NCI-H226 (cell line): ENCODE measurements around the gene DLX4.
A peak's percentile ranks its signal among the peaks of the same experiment; 100 is the strongest.

ENCODE experiments used
- DNase-seq: peaks from one replicate; pipeline ENCODE4 v3.0.0-alpha.2; 2015

The DLX4 gene, protein sequence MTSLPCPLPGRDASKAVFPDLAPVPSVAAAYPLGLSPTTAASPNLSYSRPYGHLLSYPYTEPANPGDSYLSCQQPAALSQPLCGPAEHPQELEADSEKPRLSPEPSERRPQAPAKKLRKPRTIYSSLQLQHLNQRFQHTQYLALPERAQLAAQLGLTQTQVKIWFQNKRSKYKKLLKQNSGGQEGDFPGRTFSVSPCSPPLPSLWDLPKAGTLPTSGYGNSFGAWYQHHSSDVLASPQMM

GRCh38 chr17:49969134-49969759 is at the start of gene DLX4:
Gene DLX4 (plus strand): TSS chr17:49969190. CDS start chr17:49969469, 279 bp downstream.
- peak; percentile 72 for DNase-seq

DNA sequence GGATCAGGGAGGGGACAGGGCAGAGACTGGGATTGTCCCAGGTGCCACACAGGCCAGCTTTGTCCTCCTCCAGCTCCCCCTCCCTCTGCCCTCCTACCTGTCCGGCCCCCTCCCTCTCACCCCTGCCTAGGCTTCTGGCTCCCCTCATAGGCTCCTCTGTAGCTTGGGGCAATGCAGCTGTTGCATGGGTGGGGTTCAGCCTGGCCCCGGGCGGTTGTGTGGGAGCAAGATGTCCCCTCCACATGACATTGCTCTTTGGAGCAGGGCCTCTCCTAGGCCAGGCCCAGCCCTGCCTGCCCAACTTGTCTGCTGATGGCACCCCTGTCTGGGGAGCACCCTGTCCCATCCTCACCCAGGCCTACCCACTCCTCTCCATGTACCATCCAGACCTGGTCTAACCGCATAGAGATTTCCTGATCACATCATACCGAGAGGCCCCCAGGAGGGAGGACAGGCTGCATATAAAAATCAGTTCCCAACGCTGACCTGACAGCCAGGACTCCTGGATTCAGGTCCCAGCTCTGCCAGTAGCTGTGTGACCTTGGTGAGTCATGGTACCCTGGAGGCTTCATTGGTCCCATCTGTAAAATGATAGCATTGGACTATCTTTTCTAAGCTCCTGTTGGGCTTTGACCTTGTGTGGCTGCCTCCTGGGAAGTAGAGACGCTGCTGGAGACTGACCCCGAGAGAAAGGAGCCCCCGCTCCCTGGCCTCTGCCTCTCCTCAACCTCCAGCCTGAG is 48.8 kb upstream of the DLX4 start:
- DNase-seq, result no peak

DNA sequence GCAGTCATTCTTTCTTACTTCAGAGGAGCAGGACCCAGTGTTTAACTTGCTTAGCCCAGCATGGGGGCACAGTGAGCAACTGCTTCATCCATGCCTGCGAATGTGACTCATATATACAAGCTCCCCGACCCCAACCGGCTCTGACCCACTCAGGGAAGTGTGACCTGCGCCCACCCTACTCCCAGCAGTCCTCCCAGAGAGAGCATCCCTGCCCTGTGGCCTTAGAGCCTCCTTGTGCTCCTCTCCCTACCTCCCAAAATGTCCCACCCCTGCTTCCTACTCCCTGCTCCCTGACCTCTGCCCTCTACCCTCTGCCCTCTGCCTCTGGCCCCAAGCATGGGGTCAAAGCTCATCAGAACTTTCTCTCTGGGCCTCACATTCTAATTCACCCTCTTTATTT is 46.9 kb upstream of the DLX4 start:
- DNase-seq, result no peak

DNA sequence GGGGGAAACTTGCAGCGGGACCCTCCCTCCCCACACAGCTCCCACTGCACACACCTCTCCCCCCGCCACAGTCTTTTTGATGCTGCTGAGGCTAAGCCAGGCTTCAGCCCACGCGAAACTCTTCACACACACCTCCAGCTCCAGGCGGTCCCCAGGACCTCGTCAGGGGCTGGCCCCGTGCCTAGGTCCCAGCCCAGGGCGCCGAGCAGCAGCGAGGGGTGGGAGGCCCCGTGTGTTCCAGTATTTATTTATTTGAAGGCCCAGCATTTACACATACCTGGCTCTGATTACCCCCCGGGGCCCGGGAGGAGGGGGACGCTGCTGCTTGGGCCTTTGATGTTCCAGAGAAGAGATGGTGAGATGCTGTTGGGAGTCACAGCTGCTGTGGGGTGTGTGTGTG is 44.9 kb upstream of the DLX4 start:
- DNase-seq, result no peak

DNA sequence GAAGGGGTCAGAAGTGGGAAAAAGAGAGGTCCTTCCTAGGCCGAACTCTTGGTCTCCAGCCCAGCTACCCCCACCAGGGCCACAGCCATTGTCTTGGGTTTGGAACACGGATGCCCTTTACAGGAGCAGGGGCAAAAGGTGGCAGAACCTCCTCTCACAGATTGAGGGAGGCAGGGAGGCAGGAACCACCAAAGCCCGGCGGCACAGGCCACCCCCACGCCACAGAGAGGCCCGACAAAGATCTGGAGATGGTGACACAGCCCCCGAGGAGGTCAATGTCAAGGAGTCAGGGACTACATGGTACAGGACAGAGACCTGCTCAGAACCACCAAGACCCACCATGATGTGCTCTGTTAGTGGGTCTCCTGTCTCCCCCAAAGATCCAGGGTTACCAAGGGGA is 44.4 kb upstream of the DLX4 start:
- no peak for DNase-seq

DNA sequence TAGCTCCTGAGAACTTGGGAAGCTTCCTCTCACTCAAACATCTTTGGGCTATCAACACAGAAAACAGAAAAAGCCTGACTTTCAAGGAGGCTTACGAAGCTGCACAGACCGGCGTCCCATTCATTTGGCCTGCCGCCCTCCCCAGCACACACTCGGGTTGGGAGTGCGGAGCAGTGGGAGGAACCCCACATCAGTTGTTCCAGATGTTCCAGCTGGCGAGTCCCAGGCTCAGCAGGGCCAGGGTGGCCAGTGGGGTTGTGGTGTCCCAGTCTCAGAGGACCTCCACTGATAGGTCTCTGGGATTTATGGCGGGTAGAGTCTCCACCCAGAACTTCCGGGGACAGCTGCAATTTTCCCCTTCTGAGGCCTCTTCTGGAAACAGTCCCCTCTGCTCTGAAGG is 43.1 kb upstream of the DLX4 start:
- no peak for DNase-seq

DNA sequence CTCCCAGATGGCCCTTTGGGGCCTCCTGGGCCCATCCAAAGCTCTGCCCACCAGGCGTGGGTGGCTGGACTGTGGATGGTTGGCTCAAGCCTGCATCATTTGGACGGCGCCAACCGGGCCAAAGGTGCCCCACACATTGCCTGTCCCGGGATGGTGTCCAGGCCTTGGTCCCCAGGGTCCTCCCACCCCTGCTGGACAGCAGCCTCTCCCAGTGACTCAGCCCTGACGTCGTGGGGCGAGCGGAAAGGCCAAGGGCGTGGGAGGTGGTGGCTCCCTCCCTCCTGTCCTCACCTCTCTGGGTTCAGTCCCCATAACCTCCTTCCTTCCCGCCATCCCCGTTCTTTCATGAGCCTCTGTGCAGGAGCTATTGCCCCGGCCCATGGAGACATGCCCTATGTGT is 42.1 kb upstream of the DLX4 start:
- DNase-seq, result no peak

- DNase-seq, result no peak
Observed at GRCh38 chr17:49928126-49928800, 40.7 kb upstream of the DLX4 start.

- DNase-seq, result peak; percentile 70
Observed at GRCh38 chr17:49928837-49929475, 40.0 kb upstream of the DLX4 start.

GRCh38 chr17:49930880-49931279 is 38.1 kb upstream of the DLX4 start:
- no peak for DNase-seq

GRCh38 chr17:49931416-49932137 is 37.4 kb upstream of the DLX4 start:
- no peak for DNase-seq

GRCh38 chr17:49932138-49932723 is 36.8 kb upstream of the DLX4 start:
- DNase-seq, result no peak

DNA sequence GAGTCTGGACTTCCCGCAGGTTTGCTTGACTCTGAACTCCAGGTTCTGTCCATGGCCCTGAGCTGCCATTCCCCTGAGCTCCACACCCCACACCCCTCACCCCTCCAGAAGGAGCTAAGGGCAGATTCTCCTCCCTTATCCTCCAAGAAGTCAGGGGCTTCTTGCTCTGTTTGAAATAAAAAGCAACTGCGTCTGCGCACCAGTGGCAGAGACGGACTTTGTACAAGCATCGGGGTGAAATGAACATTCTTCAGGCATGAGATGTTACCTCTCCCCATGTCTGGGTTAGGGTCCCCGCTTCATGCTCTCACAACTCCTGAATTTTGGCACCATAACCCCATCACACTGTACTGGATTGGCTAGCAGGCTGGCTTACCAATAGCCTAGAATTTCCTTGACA is 36.1 kb upstream of the DLX4 start:
- DNase-seq, result no peak

- no peak for DNase-seq
Observed at GRCh38 chr17:49935526-49936210, 33.3 kb upstream of the DLX4 start.

DNA sequence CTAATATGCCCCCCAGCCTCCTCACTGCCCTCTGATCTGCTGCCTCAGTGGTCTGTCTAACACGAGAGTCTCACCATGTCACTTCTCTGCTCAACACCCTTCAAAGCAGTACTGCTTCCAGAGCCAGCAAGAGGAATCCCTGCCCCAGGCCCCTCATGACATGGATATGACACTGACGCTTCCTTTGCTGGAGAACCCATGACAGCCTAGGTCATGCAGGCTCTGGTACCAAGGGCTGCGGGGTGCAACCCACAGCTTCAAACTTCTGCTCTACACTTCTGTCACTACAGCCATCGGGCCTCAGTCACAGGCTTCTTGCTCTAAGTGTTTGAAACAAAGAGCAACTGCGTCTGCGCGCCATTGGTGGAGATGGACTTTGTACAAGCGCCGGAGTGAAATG is 32.6 kb upstream of the DLX4 start:
- DNase-seq, result no peak

DNA sequence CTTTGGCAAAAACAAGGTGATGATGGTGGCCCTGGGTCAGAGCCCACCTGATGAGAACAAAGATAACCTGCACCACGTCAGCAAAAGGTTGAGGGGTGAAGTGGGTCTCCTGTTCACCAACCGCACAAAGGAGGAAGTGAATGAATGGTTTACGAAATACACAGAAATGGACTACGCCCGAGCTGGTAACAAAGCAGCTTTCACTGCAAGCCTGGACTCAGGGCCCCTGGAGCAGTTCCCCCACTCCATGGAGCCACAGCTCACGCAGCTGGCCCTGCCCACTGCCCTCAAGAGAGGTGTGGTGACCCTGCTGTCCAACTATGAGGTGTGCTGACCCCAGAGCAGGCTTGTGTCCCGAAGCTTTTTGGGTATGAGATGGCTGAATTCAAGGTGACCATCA is 29.7 kb upstream of the DLX4 start:
- no peak for DNase-seq

GRCh38 chr17:49941427-49941826 is 27.6 kb upstream of the DLX4 start:
- no peak for DNase-seq

GRCh38 chr17:49942947-49943346 is 26.0 kb upstream of the DLX4 start:
- DNase-seq, result no peak

GRCh38 chr17:49944273-49944870 is 24.6 kb upstream of the DLX4 start:
- no peak for DNase-seq

DNA sequence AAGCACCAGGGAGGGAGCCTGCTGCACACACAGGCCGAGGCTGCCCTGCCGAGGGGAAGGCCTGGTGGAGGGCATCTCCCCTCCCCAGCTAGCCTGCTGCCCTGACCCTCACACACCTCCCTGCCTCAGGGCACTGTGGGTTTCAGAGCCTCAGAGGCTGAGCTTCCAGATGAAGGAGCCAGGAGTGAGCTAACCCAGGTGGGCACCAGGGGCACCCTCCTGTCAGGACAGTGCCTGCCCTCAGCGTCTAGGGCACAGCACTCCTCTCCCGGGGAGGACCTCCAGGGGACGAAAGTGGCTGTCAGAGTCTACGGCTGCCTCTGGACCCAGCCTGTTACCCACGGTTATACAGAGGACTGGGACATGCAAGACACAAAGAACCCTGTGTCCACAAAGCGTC is 22.8 kb upstream of the DLX4 start:
- DNase-seq, result no peak

GRCh38 chr17:49946964-49947584 is 21.9 kb upstream of the DLX4 start:
- peak; percentile 21 for DNase-seq
